Measurements from ENCODE around the gene DNMT1. TPM values are rescaled to one million over a fixed set of nuclear protein-coding genes. Genes with fewer than 3 reads are reported as not detected.

Gene DNMT1
- polyA plus RNA-seq, 1 donor from 2014 or later: 58.4 TPM

DNA sequence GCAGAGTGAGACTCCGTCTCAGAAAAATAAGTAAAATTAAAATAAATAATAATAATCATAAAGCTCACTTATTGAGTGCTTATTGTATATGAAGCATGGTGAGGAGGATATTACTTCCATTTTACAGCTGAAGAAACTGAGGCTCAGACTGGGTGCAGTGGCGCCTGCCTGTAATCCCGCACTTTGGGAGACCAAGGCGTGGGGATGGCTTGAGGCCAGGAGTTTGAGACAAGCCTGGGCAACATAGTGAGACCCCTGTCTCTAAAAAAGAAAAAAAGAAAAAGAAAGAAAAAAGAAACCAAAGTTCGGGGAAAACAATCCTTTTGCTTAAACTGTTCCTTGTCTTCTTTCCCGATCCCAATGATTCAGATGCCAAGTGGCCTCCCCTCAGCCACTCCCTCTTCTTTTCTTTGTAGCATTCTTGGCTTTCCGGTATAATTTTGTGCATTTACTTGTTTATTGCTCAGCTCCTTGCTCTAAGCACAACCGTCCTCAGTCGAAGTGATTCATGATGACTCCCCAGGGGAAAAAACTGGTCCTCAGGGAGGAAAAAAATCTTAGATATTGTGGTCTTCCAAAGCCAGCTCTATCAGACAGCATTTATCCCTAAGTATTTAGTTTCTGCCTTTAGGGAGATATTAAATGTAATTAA is 74.1 kb downstream of the DNMT1 start:
- no peaks in the 10 kb centered on the region for H4K20me1 ChIP-seq (ENCODE audit: insufficient read depth)
- H2AFZ ChIP-seq (ENCODE audit: low read depth, low read length): no peak overlapping the region
- peaks cover 8% of the 10 kb centered on the region for H3K79me2 ChIP-seq (replicated peaks; ENCODE audit: insufficient read depth, low read length)
- TF ChIP-seq SMC3 (conservative IDR thresholded peaks at IDR 0.05; ENCODE audit: poor library complexity) (no peak), RAD21 (conservative IDR thresholded peaks at IDR 0.05) (no peak), TAF1 (IDR thresholded peaks at IDR 0.05; ENCODE audit: low read depth) (no peak), EZH2 (IDR thresholded peaks at IDR 0.05; ENCODE audit: borderline replicate concordance, insufficient read depth, low read length, poor library complexity, severe bottlenecking) (no peak), EP300 (conservative IDR thresholded peaks at IDR 0.05; ENCODE audit: poor library complexity, severe bottlenecking) (no peak), POLR2AphosphoS5 (IDR thresholded peaks at IDR 0.05) (no peak), MXI1 (conservative IDR thresholded peaks at IDR 0.05; ENCODE audit: poor library complexity, severe bottlenecking) (no peak)
- TF ChIP-seq, protein P1, sequence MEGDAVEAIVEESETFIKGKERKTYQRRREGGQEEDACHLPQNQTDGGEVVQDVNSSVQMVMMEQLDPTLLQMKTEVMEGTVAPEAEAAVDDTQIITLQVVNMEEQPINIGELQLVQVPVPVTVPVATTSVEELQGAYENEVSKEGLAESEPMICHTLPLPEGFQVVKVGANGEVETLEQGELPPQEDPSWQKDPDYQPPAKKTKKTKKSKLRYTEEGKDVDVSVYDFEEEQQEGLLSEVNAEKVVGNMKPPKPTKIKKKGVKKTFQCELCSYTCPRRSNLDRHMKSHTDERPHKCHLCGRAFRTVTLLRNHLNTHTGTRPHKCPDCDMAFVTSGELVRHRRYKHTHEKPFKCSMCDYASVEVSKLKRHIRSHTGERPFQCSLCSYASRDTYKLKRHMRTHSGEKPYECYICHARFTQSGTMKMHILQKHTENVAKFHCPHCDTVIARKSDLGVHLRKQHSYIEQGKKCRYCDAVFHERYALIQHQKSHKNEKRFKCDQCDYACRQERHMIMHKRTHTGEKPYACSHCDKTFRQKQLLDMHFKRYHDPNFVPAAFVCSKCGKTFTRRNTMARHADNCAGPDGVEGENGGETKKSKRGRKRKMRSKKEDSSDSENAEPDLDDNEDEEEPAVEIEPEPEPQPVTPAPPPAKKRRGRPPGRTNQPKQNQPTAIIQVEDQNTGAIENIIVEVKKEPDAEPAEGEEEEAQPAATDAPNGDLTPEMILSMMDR (IDR thresholded peaks at IDR 0.05; ENCODE audit: poor library complexity, severe bottlenecking): no peak
- TF ChIP-seq, protein P2, sequence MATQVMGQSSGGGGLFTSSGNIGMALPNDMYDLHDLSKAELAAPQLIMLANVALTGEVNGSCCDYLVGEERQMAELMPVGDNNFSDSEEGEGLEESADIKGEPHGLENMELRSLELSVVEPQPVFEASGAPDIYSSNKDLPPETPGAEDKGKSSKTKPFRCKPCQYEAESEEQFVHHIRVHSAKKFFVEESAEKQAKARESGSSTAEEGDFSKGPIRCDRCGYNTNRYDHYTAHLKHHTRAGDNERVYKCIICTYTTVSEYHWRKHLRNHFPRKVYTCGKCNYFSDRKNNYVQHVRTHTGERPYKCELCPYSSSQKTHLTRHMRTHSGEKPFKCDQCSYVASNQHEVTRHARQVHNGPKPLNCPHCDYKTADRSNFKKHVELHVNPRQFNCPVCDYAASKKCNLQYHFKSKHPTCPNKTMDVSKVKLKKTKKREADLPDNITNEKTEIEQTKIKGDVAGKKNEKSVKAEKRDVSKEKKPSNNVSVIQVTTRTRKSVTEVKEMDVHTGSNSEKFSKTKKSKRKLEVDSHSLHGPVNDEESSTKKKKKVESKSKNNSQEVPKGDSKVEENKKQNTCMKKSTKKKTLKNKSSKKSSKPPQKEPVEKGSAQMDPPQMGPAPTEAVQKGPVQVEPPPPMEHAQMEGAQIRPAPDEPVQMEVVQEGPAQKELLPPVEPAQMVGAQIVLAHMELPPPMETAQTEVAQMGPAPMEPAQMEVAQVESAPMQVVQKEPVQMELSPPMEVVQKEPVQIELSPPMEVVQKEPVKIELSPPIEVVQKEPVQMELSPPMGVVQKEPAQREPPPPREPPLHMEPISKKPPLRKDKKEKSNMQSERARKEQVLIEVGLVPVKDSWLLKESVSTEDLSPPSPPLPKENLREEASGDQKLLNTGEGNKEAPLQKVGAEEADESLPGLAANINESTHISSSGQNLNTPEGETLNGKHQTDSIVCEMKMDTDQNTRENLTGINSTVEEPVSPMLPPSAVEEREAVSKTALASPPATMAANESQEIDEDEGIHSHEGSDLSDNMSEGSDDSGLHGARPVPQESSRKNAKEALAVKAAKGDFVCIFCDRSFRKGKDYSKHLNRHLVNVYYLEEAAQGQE (IDR thresholded peaks at IDR 0.05; ENCODE audit: borderline replicate concordance): no peak
- H3F3A ChIP-seq (ENCODE audit: insufficient read depth, low read length, poor library complexity, severe bottlenecking): no peaks in the 10 kb centered on the region
- no peak overlapping the region for H3K9ac ChIP-seq (ENCODE audit: low read length)
- H3K27ac ChIP-seq (ENCODE audit: low read length): no peak overlapping the region
- H3K4me3 ChIP-seq (ENCODE audit: low read length): no peak overlapping the region
- H3K9me3 ChIP-seq (ENCODE audit: low read length): no peaks in the 10 kb centered on the region
- H3K4me2 ChIP-seq (ENCODE audit: low read length): no peak overlapping the region
- H3K36me3 ChIP-seq (ENCODE audit: insufficient read depth, low read length): peaks cover 8% of the 10 kb centered on the region
- no peaks in the 10 kb centered on the region for H3K27me3 ChIP-seq (ENCODE audit: insufficient read depth, low read depth, low read length)
- no peaks in the 10 kb centered on the region for H3K9me2 ChIP-seq (ENCODE audit: insufficient read depth, low read length)

DNA sequence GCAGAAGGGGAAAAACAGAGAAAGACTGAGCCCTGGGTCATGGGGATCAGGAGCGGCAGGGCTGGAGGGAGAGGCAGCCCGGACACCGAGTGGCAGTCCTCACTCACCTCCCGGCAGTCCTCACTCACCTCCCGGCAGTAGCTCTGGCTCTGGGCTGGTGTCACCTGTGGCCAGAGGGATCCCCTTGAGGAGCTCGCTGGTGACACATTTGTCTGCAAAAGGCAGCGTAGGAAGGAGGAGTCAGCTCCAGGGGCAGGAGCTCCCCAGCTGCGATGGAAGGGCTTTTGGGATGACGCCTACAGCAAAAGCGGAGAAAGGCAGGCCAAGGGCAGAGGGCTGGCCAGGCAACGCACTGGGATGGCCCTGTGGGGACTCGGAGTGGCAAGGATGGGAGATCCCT is 75.8 kb downstream of the DNMT1 start:
- no peaks in the 10 kb centered on the region for H3K9me2 ChIP-seq (ENCODE audit: insufficient read depth, low read length)
- no peaks in the 10 kb centered on the region for H3K9me3 ChIP-seq (ENCODE audit: low read length)
- peak overlapping the region; percentile 78 for H3K4me2 ChIP-seq (ENCODE audit: low read length)
- no peak for TF ChIP-seq TAF1 (IDR thresholded peaks at IDR 0.05; ENCODE audit: low read depth)
- no peak for TF ChIP-seq EP300 (conservative IDR thresholded peaks at IDR 0.05; ENCODE audit: poor library complexity, severe bottlenecking)
- no peak for TF ChIP-seq SMC3 (conservative IDR thresholded peaks at IDR 0.05; ENCODE audit: poor library complexity)
- TF ChIP-seq MXI1 (conservative IDR thresholded peaks at IDR 0.05; ENCODE audit: poor library complexity, severe bottlenecking): no peak
- TF ChIP-seq POLR2AphosphoS5 (IDR thresholded peaks at IDR 0.05): no peak
- TF ChIP-seq, protein P1 (IDR thresholded peaks at IDR 0.05; ENCODE audit: poor library complexity, severe bottlenecking): no peak
- no peak for TF ChIP-seq EZH2 (IDR thresholded peaks at IDR 0.05; ENCODE audit: borderline replicate concordance, insufficient read depth, low read length, poor library complexity, severe bottlenecking)
- no peak for TF ChIP-seq RAD21 (conservative IDR thresholded peaks at IDR 0.05)
- TF ChIP-seq, protein P2 (IDR thresholded peaks at IDR 0.05; ENCODE audit: borderline replicate concordance): no peak
- peak overlapping the region; percentile 67 for H3K9ac ChIP-seq (ENCODE audit: low read length)
- H3K36me3 ChIP-seq (ENCODE audit: insufficient read depth, low read length): peaks cover 8% of the 10 kb centered on the region
- H3K27ac ChIP-seq (ENCODE audit: low read length): no peak overlapping the region
- no peaks in the 10 kb centered on the region for H3K27me3 ChIP-seq (ENCODE audit: insufficient read depth, low read depth, low read length)
- H3K4me3 ChIP-seq (ENCODE audit: low read length): peak overlapping the region; percentile 96
- no peaks in the 10 kb centered on the region for H4K20me1 ChIP-seq (ENCODE audit: insufficient read depth)
- peaks cover 8% of the 10 kb centered on the region for H3K79me2 ChIP-seq (replicated peaks; ENCODE audit: insufficient read depth, low read length)
- no peak overlapping the region for H2AFZ ChIP-seq (ENCODE audit: low read depth, low read length)
- no peaks in the 10 kb centered on the region for H3F3A ChIP-seq (ENCODE audit: insufficient read depth, low read length, poor library complexity, severe bottlenecking)
